HG03097 (cell line): ENCODE measurements around the gene AGAP2.

Experiments
- ATAC-seq: cut with Tn5 transposase; IDR thresholded peaks from one replicate; pipeline ENCODE4 v1.9.1; 2021; ENCODE audit not compliant: unreplicated experiment, low FRiP score

Gene AGAP2

GRCh38 chr12:57737467-57738460, 778 bp downstream of the AGAP2 start:
- no peak for ATAC-seq

DNA sequence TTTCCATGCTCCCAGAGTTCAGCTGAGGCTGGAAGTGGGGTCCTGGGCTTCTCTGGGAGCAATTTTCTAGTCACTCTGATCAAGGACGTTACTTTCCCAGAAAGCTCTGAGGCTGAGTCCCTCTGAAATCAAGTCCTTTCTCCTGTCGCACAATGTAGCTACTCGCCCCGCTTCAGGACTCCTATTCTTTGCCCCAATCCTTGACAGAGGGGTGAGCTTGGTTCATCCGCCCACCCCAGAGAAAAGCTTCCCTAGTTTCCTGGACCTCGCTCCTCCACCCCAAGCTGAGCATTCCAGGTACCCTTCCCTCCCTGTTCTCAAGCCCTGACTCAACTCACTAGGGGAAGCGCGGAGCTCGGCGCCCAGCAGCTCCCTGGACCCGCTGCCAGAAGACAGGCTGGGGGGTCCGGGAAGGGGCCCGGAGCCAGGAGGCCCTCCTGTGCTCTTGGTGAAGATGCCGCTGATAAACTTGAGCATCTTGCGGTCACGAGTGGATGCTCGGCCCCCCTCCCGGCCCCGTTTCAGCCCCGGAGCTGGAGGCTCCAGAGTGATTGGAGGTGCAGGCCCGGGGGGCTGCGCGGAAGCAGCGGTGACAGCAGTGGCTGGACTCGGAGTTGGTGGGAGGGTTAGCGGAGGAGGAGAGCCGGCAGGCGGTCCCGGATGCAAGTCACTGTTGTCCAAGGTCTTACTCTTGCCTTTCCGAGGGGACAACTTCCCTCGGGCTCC, 1.6 kb downstream of the AGAP2 start:
- no peak for ATAC-seq

DNA sequence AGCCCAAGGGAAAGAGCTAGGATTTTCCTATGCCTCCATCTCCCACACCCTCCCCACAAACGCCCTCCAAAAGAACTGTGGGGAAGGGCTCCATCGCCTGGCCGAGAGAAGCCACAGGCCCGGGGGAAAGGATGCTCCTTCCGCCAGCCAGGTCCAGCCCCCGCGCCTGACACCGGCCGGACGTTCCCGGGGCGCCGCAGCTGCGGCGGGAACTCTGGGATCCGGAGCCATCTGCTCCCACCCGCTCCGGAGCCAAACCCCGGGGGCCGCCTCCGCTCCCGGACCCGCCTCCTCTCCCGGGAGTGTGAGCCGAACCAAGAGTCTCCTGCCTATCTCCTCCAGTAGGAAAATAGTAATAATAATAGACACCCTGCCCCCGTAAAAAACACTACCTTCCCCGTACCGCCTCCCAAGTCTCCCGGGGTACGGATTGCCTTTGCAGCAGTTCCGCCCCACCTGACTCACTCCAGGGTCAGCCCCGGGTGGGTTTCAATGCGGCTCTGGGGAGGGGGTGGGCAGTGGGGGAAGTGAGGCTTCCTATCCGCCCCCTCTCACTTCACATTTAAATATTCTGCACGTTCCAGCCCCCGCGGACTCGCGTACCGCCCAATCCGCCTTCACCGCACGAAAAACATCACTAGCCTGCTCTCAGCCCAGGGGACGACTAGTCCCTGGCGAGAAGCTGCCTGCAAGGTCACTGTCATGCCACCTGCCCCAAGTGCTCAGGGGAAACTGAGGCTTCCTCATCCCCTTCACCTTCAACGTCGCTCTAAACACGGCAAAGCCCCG, 2.4 kb downstream of the AGAP2 start:
- ATAC-seq = no peak

DNA sequence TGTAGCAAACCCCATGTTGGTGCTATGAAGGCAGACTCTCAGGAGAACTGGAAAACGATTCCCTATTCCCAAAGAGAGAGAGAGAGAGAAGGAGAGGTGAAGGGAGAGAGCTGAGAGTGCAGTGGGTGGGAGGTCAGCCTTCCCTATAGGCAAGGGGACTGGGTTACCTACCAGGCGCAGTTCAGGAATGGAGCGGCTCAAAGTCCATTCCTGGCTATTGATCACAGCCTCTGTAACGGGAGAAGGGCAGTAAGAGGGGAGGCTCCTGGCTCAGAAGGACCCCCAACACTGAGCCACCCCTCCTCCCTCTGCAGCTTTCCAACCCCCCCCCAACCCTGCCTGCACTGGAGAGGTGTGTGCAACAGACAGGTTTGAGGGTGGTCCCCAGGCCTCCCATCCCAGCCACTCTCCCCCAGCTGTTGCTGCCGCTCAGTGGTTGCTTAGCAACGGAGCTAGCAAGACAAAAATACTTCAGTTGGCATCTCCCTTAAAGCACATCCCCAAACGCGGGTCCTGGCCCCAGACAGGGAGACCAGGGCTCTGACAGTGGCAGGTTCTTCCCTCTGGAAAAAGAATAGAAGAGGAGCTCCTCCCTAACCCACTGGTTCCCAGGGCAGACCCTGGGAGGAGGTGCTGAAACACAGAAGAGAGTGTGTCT, 3.2 kb downstream of the AGAP2 start:
- ATAC-seq = no peak

DNA sequence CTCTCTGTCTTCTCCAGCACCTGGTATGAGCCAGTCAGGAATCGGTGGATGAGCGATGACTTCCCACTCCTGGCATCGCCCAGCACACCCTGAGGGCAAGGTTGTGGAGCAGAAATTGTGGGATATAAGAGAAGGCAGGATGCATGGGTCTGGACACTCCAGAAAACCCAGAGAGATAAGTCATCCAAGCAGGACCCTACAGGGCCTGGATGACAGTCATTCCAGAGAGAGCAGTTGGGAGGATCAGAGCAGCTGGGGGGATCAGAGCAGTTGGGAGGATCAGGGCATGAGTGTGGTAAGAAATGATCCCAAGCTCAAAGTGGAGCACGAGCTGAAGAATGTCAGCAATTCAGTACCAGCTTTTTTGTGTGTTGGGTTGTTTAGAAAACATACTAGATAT, 4.0 kb downstream of the AGAP2 start:
- ATAC-seq = no peak

GRCh38 chr12:57733928-57734327, 4.6 kb downstream of the AGAP2 start:
- no peak for ATAC-seq

DNA sequence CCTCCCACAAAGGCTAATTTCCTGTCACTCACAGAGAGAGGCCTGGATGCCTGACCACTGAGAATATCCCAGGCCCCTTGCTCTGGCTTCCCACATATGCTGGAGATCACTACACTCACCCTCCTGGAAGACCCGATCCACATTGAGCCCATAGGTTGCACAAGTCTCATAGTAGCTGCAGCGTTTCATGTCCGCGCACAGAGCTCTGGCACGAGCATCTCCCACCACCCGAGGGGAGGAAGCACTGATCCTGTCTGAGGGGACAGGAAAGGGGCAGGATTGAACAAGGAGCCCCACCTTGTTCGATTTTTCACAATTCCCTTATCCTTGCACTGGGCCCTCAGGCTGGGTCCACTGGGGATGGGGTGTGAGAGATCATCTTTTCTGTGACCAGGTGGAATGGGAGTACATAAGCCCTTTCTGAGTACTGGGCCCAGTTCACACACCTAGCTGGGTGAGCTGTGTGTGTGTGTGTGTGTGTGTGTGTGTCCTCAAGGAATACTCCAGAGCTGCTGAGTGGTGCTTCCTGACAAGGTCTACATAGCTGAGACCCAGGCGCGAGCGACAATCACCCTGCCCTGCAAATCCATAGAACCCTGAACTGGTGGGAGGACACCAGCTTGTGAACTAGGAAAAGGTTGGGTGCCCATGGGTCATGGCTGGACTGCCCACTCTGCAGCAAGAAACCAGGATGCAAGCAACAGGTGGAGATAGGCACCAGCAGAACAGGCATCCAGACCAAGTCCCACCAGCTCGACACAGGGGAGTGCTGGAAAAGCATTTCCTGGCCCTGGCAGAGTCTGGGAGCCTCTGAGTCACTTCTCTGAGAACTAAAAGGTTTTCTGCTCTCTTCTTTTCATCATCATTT, 5.6 kb downstream of the AGAP2 start:
- no peak for ATAC-seq

GRCh38 chr12:57732270-57732669, 6.3 kb downstream of the AGAP2 start:
- no peak for ATAC-seq

DNA sequence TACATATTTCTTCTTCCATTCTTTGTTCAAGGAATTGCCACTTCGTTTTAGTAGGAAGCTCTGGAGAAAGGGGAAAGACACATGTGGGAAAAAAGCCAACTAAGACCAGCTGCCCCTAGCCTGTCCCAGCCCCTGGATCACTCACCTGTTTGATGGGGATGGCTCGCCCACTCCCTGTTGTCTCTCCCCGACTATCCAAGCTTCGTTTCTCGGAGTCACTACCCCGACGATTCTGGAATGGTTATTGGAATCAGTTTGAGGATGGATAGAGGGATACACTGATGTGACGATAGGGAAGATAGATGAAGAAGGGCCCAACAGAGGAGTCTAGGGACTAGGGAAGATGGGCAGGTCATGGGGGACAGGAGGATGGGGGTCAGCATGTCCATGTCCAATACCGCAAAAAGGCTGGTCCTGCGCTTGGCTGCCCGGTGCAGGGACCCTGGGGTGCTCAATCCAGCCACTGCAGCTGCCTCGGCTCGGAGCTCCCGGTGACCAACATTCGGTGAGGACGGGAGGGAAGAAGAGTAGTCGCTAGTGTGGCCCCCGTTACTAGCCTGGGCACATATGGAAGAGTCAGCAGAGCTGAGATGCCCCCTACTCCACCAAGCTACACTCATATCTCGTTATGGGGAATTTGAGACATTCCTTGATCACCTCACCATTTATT, 7.0 kb downstream of the AGAP2 start:
- no peak for ATAC-seq

DNA sequence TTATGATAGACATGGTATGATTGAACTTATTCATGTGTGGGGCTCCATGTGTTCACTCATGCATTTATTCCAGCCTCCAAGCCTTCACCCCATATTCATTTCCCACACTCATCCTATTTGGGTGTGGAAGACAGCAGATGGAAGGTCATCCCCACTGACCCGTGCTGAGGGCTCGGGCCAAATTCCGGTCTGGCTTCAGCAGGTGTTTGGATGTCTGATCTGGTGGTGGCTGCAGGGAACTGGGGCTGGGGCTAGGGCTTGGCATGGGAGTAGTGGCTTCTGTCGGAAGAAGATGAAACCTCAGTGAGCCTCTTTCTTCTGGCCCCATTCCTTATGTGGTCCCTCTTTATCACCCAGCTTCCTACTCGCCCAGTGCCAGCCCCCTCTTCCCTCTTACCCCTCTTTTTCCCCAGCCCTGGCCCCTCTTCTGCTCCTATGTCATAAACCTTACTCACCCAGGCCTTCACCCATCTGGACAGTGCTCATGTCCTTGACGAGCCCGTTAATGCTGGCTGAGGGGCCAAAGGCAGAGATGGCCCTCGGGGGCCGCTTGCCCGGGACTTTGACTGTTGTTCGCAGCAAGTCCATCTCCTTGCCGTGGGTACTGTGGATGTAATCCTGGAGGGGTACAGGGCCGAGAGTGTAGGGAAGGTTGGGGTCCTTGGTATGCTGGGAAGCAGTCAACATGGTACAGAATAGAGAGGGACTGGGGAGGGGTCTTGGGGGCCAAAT, 8.0 kb downstream of the AGAP2 start:
- no peak for ATAC-seq

DNA sequence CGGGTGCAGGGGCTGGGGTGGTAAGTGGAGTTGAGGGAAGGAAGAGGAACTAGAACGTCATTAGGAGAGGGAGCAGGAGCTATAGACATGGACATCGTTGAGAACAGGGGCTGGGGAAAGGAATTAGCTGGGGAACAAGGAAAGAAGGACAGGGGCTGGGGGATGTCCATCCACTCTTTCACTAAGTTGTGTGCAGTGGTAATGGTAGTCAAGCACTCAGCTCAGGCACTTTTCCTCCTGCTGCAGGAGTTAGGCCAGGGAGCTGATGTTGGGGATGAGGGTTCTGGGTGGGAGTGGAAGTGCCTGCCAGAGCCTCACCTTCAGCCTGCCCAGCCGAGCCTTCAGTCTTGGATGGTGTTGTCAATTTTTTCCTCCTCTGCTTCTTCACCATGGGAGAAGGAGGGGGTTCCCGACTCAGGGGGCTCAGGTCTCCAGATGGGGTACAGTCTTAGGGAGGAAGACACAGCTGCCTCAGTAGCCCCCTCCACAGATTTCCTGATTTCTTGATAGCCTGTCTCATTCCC, 9.2 kb downstream of the AGAP2 start:
- no peak for ATAC-seq

GRCh38 chr12:57727758-57728395, 10.7 kb downstream of the AGAP2 start:
- ATAC-seq = no peak

DNA sequence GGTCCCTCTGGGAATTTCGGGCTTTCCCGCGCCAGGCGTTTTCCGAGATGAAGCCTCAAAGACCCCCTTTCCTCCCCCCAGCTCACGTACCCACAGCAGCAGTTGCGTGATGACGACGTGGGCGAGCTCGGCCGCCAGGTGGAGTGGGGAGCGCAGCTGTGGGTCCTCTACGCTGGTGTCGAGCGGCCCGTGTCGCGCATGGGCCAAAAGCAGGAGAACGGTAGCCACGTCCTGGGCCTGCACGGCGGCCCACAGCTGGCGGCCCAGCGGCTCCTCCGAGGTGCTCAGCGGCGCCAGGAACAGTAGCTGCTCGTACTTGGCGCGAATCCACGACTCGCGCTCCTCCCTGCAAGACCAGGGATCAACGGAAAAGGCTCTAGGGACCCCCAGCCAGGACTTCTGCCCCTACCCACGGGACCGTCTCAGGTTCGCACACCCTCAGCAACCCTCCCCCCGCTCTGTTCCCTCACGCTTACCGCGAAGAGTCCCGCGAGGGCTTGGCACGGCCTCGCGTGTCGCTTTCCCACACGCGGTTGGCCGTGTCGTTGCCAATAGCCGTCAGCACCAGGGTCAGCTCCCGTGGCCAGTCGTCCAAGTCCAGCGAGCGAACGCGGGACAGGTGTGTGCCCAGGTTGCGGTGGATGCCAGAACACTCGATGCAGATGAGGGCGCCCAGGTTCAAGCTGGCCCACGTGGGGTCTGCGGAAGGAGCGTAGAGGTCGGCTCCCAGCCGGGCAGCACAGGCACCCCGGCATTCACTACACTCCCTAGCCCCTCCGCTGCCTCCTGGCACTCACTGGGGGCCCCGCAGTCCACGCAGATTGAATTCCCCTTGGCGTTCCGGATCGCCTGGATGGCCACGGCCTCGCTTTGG, 11.4 kb downstream of the AGAP2 start:
- ATAC-seq = no peak

DNA sequence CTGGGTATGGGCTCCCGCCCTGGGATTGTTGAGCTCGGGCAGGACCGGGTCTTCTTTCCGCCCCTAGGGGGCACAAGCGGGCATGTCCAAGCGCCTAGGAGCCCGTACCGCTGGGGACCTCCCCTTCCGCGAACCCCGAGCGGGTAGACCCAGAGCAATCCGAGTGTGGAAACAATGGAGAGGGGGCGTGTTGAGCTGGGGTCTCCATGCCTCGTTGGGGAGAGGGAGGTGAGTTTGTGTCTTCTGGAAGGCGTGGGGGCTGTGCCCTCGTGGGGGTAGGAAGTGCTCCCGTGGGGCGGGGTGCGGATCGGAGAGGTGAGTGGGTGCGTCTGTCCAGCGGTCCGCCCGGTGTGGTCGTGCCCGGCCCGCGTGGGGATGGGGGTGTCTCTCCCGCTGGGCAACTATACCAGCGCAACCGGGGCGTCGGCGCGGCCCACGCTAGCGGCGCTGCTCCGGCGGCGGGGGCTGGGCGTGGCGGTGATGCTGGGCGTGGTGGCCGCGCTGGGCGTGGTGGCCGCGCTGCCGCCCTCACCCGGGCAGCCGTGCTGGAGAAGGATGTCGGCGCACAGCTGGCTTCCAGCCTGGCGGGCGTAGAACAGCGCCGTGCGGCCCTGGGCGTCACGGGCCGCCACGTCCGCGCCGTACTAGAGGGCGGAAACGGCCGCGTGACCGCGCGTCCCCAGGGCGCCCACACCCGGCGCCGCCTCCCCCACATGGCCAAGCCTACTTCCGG, 12.2 kb downstream of the AGAP2 start:
- ATAC-seq = no peak

- ATAC-seq = no peak
Observed at GRCh38 chr12:57725851-57726150, 12.7 kb downstream of the AGAP2 start.
